MV-4-11 (cell line): ENCODE measurements around the gene TTF1.
"Not testable (repeated sequence)": the region's sequence is repeated elsewhere in the genome, so short reads cannot be mapped to it uniquely, and the experiment has no call there.

Source experiments
- DNase-seq: peaks from one replicate; lab custom pipeline; 2025; lab: John Stamatoyannopoulos, UW

Gene TTF1

DNA sequence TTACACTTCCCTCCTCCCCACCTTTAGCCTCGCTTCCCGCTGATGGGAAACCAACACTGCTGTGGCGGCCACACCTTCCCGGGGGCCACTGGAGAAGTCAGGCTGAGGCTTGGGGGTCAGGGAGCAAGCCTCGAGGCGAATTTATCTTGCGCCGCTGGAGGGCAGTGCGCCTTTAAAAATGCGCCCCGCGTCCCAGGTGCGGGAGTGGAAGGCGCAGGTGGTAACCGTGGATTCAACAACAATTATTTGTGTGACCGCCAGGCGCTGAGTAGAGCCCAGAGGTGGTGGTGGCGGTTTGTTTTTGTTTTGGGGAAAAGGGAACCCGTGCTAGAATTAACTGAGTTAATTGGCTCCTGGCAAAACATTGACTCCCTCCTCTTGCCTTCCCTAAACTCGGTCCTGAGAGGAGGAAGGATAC lies 4.5 kb upstream of the TTF1 start:
- DNase-seq: no peak

DNA sequence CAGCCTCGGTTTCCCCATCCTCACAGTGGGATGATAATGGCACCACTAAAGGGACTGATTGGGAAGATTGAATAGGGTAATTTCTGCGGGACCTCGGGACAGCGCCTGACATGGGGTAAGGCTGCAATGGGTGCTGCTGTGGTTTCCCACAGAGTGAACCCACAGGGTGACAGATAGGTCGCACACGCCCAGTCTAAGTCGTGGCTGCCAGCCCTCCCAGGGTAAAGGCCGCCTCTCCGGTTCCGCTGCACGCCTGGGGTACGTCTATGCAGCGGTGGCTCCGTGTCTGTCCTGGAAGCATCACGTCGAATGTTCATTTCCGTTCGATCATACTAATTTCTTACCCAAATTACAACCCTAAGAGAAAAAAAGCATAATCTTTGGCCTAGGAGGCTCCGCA lies 4.0 kb upstream of the TTF1 start:
- peak; percentile 69 for DNase-seq

DNA sequence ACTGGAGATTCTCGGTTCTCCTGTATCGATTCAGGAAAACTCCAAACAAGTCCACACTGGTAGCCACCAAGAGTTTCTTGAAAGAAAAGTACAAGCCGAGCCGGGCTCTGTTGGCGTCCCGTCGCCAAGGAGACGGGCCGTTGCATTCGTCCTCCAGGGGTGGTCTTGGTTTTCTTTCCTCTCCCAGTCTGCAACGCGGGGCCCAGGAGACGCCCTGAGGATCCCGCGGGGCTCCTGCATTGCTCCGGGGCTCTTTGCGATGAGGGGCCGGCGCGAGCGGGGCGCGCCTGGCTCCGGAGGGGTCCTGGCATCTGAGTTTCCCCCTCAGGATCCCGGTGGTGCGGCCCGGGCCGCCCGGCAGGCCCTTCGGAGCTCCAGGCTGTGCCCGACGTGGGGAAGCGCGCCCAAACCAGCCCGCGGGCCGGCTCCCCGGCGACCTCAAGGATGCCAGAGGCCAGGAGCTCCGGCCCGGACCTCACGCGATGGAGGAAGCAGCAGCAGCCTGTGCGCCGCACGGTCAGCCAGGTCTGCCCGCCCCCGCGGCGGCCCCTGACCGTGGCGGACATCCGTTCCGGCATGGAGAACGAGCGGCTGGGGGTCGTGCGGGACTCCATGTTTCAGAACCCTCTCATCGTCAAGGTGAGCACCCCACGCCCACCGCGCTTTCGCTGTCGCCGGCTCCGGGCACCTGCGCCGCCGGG lies 3.3 kb upstream of the TTF1 start, which contains the start of gene CFAP77:
TSS of gene CFAP77 (plus strand) at position 384 of the 701 bp plus-strand sequence. CDS start at position 445, 61 bp downstream.
- DNase-seq: peak; percentile 36

DNA sequence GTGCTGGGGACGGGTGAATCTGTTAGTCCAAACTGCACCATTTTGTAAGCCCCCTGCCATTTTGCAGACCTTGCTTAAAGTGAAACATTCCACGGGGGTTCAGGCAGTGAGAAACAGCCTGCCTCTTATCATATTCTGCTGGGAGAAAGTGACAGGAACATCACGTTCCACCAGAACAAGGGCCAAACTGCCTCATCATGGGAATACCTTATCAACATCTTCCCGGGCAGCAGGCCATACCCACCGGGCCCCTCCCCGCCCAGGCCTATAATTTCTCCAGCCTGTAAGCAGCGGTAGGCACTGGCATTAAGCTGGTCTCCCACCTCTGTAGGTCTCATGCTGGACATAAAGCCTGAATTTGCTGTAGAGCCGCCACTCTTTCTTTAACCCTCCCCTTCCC lies 1.9 kb upstream of the TTF1 start:
- no peak for DNase-seq

DNA sequence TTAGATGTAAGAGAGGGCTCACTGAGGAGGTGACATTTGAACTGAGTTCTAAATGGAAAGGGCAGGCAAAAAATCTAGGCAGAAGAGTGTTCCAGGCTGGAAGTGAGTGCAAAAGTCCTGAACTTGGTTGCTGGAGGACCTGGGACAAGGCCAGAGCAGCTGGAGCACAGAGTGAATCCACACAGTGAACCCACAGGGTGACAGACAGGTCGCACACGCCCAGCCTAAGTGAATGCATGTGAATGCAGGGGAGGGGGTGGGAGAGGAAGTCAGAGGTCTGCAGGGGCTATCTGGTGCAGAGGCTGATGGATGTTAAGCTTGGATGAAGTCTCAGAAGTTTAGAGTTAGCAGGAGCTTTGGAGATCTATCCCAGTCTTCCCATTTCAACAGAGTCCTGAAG lies 556 bp upstream of the TTF1 start:
- no peak for DNase-seq

DNA sequence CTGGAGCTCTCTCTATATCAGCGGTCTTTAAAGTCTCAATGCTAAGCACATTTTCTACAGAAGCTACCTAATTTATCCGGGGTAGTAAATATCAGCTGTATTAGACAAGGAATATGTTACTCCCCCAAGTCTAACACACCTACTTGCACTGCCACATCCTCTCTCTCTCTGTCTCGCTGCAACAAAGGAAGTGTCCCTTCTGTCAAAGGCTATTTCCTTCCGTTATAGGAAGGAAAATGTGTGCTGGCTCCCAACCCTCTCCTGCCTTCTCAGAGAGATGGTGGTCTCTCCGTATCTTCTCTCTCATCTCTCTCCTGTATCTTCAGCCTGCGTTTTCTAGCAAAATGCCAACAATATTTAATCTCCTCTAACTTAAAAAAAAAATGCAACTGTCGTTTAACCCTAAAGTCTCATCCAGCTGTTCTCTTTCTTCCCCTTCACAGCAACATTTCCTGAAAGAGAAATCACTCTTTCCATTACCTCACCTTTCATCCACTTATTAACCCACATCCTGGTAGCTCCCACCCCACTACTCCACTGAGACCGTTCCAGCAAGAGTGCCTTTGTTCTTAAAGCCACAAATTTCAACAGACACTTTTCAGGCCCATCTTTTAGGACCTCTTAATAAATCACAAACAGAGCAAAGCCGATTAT lies 2.3 kb downstream of the TTF1 start:
- DNase-seq: peak; percentile 28

DNA sequence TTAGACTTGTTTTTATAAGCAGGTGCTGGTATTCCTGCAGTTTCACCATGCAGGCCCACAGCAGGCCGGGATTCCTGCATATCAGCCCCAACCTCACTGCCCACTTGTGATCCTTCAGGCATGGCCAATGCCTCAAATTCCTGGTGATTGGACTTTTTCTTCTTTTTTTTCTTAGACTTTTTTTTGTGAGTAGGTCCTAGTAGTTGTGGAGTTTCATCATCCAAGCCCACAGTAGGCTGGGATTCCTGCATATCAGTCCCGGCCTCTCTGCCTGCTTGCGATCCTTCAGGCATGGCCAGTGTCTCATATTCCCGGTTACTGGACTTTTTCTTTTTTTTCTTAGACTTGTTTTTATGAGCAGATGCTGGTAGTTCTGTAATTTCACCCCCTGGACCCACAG lies 4.8 kb downstream of the TTF1 start:
- DNase-seq: no peak

DNA sequence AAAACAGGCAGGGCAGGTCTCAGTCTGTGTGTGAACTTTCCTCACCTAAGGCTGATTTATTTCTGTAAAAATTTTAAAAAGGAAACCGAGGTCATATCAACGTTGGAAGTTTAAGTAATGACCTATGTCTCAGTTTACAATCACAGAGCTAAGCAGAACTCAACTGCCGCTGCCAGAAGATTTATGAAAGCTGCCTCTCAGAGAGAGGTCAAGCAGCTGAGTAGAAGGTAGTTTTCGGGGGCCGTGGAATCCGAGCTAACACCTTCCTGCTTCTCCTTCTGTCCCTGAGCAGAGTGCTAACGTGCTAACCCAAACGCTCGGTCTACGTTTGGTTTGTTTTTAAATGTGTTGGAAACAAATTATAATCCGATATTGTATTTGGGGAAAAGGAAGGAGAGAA lies 11.1 kb downstream of the TTF1 start:
- no peak for DNase-seq

DNA sequence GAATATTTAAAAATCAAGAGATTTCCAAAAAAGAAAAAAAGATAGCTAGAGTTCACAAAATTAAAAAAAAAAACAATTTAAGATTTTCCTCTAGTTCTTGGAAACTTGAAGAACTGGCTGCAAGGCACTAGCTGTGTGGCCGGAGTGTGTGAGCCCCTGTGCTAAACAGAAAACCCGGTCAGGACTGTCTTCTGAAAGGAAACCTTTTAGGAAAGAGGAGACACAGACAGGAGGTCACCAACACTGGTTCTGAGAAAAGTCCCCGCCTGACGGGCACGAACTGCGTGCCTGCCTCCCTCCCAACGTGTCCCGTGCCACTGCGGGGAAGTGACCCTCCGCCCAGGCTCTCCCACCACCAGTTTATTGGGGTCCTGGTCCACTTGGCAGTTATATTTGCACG lies 15.2 kb downstream of the TTF1 start:
- DNase-seq: no peak

DNA sequence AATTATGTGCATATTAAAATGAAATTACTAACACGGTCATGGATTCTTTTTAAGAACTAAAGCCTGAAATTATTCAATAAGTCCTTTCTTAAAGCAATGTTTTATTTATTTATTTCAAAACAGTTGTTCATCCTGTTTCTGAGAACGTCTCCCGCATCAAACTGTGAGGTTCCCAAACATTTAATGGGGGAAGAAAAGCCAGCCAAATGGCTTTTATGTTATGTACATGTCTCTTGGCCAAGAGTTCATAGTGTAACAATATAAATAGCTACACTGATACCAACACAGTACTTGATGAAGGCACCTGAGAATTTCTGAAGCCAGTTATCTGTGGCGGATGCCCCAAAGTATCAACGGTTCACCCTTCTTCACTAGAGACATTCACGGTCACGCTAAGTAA lies 15.7 kb downstream of the TTF1 start:
- no peak for DNase-seq

DNA sequence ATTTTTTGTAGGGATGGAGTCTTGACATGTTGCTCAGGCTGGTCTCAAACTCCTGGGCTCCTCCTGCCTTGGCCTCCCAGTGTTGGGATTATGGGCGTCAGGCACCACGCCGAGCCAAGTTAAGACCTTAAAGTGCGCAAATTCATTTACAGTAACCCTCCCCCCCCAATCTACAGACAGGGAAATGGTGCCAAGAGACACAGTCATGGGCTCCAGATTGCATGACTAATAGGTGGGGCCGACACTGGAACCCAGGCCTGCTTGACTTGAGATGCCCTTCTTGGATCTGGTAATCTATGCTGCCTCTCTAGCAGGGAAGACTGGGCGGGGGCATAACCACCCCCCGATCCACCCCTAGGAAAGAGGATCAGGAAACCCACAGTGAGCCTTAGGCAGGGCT lies 19.5 kb downstream of the TTF1 start:
- DNase-seq: no peak

DNA sequence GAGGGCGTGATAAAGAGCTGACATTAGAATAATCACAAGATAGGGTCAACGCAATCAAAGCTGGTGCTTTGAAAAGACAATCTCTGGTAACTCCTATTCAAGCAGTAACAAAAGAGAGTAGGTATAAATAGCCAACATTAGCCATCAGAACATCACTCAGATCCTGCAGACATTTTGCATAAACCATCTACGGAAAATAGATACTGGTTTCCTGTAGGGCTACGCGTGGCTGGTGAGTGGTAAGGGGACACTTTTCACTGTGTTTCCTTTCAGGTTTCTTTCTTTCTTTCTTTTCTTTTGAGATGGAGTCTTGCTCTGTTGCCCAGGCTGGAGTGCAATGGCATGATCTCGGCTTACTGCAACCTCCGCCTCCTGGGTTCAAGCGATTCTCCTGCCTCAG lies 22.3 kb downstream of the TTF1 start:
- no peak for DNase-seq

DNA sequence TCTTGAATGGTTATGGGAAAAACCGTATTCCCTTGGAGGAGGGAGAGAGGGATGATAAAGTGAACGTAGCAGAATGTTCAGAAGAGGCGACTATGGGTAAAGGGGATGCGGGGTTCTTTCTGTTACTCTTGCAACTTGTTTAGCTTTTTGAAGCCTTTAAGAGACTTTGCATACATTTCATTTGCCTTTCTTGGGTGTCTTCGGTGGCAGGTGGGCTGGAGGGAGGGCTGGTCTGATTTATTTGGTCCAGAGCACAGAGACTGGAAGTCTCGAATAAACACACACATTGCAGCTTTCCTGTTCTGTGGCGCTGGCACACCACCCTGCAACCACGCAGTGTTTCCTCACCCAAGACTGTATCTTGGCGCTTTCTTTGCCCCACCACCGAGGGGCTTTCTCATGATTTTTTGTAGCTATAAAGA lies 23.2 kb downstream of the TTF1 start:
- peak; percentile 6 for DNase-seq

DNA sequence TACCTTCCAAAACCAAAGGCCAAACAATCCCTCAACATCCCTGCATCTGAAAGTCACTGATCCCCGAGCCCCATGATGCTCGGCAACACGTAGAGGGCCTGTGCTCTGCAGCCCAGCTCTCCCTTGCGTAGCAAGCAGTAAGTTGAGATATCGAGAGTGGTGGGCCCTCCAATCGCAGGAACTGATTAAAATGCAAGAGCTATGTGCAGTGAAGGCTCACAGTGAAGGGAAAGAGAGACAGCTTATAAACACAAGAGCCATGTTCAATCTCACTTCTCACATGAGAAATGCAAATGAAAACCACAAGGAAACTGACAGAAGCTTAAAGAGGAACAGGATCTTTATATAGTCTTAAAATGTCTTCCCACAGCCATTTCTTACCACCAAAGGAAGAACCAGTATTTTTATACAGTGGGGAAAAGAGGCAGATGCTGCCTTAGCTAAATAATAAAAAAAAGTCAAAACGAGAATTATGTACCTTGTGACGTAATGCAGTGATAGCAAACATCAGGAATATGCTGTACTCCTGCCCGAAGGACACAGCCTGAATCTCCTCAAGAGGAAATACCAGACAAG lies 24.6 kb downstream of the TTF1 start:
- peak; percentile 90 for DNase-seq

DNA sequence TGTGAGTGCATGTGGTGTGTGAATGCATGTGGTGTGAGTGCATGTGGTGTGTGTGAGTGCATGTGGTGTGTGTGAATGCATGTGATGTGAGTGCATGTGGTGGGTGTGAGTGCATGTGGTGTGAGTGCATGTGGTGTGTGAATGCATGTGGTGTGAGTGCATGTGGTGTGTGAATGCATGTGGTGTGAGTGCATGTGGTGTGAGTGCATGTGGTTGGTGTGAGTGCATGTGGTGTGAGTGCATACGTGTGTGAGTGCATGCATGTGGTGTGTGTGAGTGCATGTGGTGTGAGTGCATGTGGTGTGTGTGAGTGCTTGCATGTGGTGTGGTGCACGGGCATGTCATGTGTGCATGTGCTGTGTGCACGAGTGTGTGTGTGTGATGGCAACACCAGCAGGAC lies 28.2 kb downstream of the TTF1 start:
- DNase-seq: not testable (repeated sequence)

DNA sequence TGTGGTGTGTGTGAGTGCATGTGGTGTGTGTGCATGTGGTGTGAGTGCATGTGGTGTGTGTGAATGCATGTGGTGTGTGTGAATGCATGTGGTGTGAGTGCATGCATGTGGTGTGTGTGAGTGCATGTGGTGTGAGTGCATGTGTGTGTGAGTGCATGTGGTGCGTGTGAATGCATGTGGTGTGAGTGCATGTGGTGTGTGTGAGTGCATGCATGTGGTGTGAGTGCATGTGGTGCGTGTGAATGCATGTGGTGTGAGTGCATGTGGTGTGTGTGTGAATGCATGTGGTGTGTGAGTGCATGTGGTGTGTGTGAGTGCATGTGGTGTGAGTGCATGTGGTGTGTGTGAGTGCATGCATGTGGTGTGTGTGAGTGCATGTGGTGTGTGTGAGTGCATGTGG lies 28.9 kb downstream of the TTF1 start:
- not testable (repeated sequence) for DNase-seq

DNA sequence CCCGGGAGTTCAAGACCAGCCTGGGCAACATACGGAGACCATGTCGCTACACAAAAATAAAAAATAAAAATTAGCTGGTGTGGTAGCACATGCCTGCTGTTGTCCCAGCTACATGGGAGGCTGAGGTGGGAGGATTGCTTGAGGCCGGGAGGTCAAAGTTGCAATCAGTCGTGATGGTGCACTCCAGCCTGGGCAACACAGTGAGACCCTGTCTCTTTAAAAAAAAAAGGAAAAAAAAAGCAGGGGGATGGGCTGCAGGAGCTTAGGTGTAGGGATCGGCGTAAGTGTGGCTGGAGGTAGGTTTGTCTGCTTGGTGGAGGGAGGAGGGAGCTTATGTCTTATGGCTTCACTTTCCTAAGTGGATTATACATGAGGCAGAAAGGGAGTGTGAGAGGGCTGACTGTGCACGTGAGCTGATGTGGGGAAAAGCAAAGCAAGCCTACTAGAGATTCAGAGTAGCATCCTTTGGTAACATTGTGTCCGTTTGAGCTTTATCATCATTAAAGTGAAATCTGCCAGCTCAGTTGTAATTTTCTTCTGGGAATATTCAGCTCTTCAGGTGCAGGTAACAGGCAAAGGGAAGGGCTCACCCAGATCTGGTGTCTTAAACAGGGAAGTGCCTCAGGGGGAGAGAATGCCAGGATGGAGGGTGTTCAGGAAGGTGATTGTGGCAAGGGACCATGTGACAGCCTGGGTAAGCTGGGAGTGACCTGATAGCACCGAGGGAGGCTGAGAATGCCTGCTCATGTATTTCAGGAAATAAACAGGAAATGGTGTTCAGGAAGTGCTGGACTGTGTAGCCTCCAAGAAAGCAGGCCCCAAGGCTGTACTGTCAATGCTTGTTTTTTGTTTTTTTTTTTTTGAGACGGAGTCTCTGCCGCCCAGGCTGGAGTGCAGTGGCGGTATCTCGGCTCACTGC lies 34.2 kb downstream of the TTF1 start:
- DNase-seq: peak; percentile 72

DNA sequence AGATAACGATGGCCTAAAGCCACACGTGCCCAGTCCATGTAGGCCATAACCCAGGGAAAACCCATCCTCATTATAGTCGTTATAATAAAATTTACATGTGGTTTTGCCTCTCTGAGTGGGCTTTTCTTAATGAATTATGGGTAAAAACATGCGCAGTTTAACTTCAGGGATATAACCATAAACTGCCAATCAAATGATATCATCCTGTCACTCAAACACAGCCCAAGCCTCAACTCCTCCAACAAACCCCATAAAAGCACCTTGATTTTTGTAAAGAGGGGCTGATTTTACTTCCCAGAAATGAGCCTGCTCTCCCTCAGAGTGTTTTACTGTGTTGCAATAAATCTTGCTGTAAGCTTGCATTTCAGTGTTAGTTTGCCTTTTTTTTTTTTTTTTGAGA lies 36.0 kb downstream of the TTF1 start:
- peak; percentile 7 for DNase-seq

DNA sequence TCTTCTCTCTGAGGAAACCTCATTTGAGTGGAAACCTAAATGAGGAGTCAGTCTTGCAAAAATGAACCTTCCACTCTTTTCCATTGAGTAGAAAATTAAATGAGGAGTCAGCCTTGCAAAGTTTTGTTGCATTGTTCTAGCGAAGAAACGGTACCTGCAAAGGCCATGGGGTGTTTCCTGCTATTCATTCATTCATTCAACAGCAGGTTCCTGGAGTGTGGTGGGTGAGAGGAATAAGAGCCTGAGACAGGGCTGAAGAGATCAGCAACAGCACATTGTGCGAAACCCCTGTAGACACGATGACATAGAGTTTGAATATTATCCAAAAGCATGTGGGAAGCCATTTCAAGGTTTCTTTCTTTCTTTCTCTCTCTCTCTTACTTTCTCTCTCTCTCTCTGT lies 37.2 kb downstream of the TTF1 start:
- DNase-seq: no peak

DNA sequence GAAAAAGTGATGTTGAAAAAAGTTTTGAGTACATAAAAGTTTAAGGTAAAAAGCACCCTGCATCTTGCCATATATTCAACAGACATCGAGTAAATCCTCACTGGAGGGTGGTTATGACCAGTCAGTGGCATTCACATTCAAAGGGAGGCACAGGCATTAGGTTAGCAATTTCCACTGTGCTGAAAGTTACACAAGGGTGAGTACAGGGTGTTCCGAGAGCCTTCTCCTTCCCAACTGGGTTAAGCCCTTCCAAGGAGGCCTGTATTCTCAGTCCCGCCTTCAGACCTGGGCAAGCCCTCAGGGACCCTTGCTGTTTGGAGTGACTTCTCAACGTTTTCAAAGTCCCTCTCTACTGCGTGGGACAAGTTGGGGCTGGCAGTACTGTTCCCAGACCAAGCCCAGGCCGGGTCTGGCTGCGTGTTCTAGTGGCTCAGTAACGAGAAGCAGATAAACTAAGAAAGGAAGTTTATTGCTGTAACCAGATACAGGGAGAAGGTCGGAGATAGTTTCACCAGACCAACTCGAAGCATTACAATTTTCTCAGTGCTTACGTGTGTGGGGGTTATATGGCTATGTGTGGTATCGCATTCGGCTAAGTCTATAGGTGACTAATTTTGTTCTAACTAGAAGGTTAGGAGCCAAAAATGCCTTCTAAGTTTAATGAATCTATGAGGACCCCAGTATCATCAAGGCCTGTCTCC lies 38.9 kb downstream of the TTF1 start:
- no peak for DNase-seq

DNA sequence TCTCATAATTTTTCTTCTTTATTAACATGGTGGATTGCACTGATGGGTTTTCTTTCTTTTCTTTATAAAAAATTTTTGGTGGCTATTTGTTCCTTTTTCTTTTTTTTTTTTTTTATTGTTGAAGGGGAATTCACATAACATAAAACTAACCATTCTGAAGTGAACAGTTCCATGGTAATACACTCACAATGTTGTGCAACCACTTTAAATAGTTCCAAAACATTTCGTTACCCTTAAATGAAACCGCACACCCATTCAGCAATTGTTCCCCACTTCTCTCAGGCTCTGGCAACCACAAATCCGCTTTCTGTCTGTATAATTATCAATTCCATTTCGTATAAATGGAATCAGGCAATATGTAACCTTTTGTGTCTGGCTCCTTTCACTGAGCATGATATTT lies 40.2 kb downstream of the TTF1 start:
- DNase-seq: peak; percentile 73

DNA sequence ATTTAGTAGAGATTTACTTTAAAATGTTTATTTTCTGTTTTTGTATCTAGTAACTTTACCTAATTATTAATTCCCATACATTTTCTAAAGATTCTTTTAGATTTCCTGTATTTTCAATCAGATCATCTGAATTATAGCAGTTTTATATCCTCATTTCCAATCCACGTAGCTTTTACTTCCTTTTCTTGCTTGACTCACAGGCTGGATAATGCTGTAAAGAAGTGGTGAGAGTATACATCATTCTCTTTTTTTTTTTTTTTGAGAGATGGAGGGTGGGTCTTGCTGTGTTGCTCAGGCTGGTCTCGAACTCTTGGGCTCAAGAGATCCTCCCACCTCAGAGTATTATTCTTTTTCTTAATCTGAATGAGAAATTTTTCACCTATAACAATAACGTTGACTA lies 40.7 kb downstream of the TTF1 start:
- DNase-seq: peak; percentile 70
